Peyer's patch (tissue), 4 donors: Measurements from ENCODE around the gene SSTR5. TPM values are rescaled to one million over a fixed set of nuclear protein-coding genes. Genes with fewer than 3 reads are reported as not detected.

Source experiments
- DNase-seq, 3 donors: peaks; one replicate each; pipeline ENCODE4 v3.0.0-alpha.2; 2017 to 2019
- H3K27ac ChIP-seq, 4 donors: fragments of 200-600 bp; sonication (generic); one replicate each; pipeline ENCODE4 v1.5.1; 2016 to 2019
- H3K27me3 ChIP-seq, 2 donors: fragments of 200-600 bp; sonication (generic); one replicate each; pipeline ENCODE4 v1.5.1; 2019
- H3K36me3 ChIP-seq, 3 donors: fragments of 200-600 bp; sonication (generic); one replicate each; pipeline ENCODE4 v1.5.1; 2016 to 2019
- H3K4me1 ChIP-seq, 4 donors: fragments of 200-600 bp; sonication (generic); one replicate each; pipeline ENCODE4 v1.5.1; 2016 to 2019
- H3K4me3 ChIP-seq, 4 donors: fragments of 200-600 bp; sonication (generic); 1 replicate in 3 of 4; 2 replicates in 1 of 4; pipeline ENCODE4 v1.5.1; 2016 to 2019; ENCODE audit warnings: mild to moderate bottlenecking in 1 of 4
- H3K9me3 ChIP-seq, 4 donors: fragments of 200-600 bp; sonication (generic); one replicate each; pipeline ENCODE4 v1.5.1; 2016 to 2019; ENCODE audit warnings: mild to moderate bottlenecking in 1 of 4
- POLR2A ChIP-seq, 2 donors: fragments of 450-650 bp; IDR thresholded peaks; one replicate each; pipeline ENCODE4 v1.5.1; 2017; ENCODE audit warnings: antibody characterized with exemption in 2 of 2, mild to moderate bottlenecking in 2 of 2, moderate library complexity in 2 of 2
- total RNA-seq, 4 donors: library from RNA; depleted of rRNA; stranded (reverse); fragments of >200 nt; gene quantifications; one replicate each; pipeline ENCODE4 v1.1.0, GENCODE V29; 2016
- TF ChIP-seq, protein P1 (sequence below), 6 experiments: fragments of 450-650 bp in 4 of 6; fragments of 200-600 bp in 2 of 6; sonication (generic) in 1 of 6; IDR thresholded peaks; one replicate each; pipeline ENCODE4 v1.5.1; 2017 to 2019; ENCODE audit warnings: antibody characterized with exemption in 6 of 6, mild to moderate bottlenecking in 3 of 6, moderate library complexity in 1 of 6

Gene SSTR5
- total RNA-seq, 4 donors from 2014 or later = 1.5 to 2.1 TPM; not detected in 2

DNA sequence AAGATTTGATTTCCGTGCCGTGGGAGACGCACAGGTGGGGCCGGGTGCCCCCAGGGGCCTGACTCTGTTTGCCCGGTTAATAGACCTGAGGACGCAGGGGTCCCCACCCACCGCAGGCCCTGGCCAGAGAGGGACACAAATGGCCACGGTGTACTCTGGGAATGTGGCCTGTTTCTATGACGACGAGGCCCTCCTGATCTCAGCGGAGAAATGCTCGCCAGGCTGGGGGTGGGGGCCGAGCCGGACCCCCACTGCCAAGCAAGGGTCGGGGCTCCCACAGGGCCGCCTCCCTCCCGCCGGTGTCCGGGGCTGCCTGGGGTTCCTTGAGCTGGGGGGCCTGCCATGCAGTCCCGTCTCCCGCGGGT lies 48.0 kb downstream of the SSTR5 start:
- no peak overlapping the region for H3K27ac ChIP-seq
- no peaks in the 10 kb centered on the region for H3K27me3 ChIP-seq
- TF ChIP-seq, protein P1, sequence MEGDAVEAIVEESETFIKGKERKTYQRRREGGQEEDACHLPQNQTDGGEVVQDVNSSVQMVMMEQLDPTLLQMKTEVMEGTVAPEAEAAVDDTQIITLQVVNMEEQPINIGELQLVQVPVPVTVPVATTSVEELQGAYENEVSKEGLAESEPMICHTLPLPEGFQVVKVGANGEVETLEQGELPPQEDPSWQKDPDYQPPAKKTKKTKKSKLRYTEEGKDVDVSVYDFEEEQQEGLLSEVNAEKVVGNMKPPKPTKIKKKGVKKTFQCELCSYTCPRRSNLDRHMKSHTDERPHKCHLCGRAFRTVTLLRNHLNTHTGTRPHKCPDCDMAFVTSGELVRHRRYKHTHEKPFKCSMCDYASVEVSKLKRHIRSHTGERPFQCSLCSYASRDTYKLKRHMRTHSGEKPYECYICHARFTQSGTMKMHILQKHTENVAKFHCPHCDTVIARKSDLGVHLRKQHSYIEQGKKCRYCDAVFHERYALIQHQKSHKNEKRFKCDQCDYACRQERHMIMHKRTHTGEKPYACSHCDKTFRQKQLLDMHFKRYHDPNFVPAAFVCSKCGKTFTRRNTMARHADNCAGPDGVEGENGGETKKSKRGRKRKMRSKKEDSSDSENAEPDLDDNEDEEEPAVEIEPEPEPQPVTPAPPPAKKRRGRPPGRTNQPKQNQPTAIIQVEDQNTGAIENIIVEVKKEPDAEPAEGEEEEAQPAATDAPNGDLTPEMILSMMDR (IDR thresholded peaks at IDR 0.05) = no peak
- no peak for TF ChIP-seq POLR2A (IDR thresholded peaks at IDR 0.05)
- DNase-seq = no peak
- H3K9me3 ChIP-seq = no peaks in the 10 kb centered on the region
- no peaks in the 10 kb centered on the region for H3K36me3 ChIP-seq
- peaks cover 0 to 3% (median 0%) of the 10 kb centered on the region in 4 donors for H3K4me1 ChIP-seq
- no peak overlapping the region for H3K4me3 ChIP-seq

DNA sequence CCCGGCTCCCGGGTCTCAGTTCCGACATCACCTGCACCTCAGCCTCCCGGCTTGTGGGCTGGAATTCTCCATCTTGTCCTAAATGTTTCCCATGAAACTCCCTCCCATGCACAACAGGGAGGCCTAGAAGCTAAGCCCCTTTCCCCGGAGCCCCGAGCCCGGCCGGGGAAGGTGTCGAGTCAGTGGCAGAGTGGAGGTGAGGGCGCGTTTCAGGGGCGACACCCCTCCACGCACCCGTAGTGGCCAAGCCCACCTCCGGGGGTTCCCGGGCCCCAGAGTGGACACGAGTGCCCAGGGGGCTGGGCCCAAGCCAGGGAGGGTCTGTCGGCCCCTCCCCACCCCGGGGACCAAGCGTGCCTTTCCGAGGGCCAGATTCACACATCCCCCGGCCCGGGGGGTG lies 48.5 kb downstream of the SSTR5 start:
- H3K9me3 ChIP-seq = no peaks in the 10 kb centered on the region
- H3K27me3 ChIP-seq = no peaks in the 10 kb centered on the region
- H3K27ac ChIP-seq = no peak overlapping the region
- H3K4me3 ChIP-seq = no peak overlapping the region
- no peak for DNase-seq
- TF ChIP-seq, protein P1 (IDR thresholded peaks at IDR 0.05) = no peak
- no peak for TF ChIP-seq POLR2A (IDR thresholded peaks at IDR 0.05)
- no peaks in the 10 kb centered on the region for H3K36me3 ChIP-seq
- peaks cover 0 to 3% (median 0%) of the 10 kb centered on the region in 4 donors for H3K4me1 ChIP-seq

DNA sequence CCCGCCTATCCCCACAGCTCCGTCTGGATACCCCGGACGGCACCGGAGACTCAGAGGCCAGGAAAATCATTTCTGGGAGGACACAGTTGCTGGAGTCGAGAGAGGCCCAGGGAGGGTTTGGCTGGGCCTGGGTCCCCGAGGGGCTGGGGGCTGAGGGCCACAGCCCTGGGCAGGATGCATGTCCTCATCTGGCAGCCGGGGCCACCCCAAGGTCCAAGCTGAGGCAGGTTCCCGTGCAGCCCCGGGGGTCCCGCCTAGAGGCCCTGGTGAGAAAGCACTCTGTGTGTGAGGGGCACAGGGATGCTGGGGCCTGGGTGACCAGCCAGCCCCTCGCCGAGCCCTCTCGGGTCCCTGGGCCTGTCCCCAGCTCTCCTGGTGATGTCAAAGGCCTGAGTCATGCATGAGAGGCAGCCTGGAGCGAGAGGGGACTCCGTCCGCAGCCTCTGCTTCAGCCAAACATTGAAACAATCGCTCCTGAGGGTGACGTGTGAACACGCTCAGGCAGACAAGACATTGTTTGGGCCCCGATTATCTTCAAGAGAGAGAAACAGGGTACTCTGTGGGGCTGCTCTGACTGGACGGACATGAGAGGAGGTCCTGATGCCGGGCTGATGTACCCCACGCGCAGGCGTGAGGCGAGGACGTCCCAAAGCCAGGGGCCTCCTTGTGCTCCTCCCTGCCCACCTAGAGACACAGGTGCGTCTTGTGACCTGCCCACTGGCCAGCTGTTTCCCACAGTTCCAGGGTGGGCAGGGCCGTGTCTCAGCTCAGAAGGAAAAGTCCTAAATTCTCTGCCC lies 49.3 kb downstream of the SSTR5 start:
- no peak overlapping the region for H3K4me3 ChIP-seq
- no peak overlapping the region for H3K27ac ChIP-seq
- peaks cover 0 to 3% (median 0%) of the 10 kb centered on the region in 4 donors for H3K4me1 ChIP-seq
- DNase-seq = no peak
- H3K9me3 ChIP-seq = no peaks in the 10 kb centered on the region
- no peaks in the 10 kb centered on the region for H3K27me3 ChIP-seq
- H3K36me3 ChIP-seq = no peaks in the 10 kb centered on the region
- no peak for TF ChIP-seq POLR2A (IDR thresholded peaks at IDR 0.05)
- TF ChIP-seq, protein P1 (IDR thresholded peaks at IDR 0.05) = no peak

- Histone ChIP-seq H3K9me3 (no peaks in the 10 kb centered on the region), H3K27ac (no peak overlapping the region)
- TF ChIP-seq, protein P1 (IDR thresholded peaks at IDR 0.05) = no peak
- no peak for TF ChIP-seq POLR2A (IDR thresholded peaks at IDR 0.05)
These were observed 49.8 kb downstream of the SSTR5 start for GRCh38 chr16:1122398-1122765.

GRCh38 chr16:1123525-1124230 lies 51.1 kb downstream of the SSTR5 start:
- TF ChIP-seq, protein P1 (IDR thresholded peaks at IDR 0.05) = no peak
- no peak for TF ChIP-seq POLR2A (IDR thresholded peaks at IDR 0.05)
- no peaks in the 10 kb centered on the region for H3K27me3 ChIP-seq
- no peaks in the 10 kb centered on the region for H3K36me3 ChIP-seq

More at GRCh38 chr16:1122398-1122765, 49.8 kb downstream of the SSTR5 start:
- Histone ChIP-seq H3K27me3 (no peaks in the 10 kb centered on the region), H3K36me3 (no peaks in the 10 kb centered on the region), H3K4me3 (no peak overlapping the region), H3K4me1 (peaks cover 0 to 3% (median 0%) of the 10 kb centered on the region in 4 donors)
- DNase-seq = no peak

More at GRCh38 chr16:1123525-1124230, 51.1 kb downstream of the SSTR5 start:
- no peak for DNase-seq
- Histone ChIP-seq H3K9me3 (no peaks in the 10 kb centered on the region), H3K4me1 (peaks cover 0 to 3% (median 0%) of the 10 kb centered on the region in 4 donors), H3K4me3 (no peak overlapping the region), H3K27ac (no peak overlapping the region)
